HG03159 (cell line): ENCODE data around the gene TPP1.

Source experiments
- ATAC-seq: cut with Tn5 transposase; IDR thresholded peaks from one replicate; pipeline ENCODE4 v1.9.1; 2021; ENCODE audit warnings: mild to moderate bottlenecking, moderate library complexity; ENCODE audit not compliant: unreplicated experiment

The TPP1 gene

GRCh38 chr11:6629573-6629891 lies 10.3 kb upstream of the TPP1 start:
- no peak for ATAC-seq

DNA sequence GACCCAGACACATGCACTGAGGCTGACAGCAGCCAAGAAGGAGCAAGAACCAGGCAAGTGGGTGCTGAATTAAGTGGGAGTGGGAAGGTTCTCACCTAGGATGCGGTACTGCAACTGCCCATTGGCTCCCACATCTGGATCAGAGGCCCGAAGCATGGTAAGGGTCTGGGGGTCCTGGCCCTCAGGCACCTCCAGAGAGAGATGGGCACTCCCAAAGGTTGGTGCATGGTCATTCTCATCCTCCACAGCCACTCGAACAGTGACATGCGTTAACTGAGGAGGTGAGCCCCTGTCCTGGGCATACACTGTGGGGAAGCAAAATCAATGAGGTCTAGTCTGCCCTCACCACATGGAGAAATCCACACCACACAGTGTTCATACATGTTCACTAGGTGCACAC lies 9.3 kb upstream of the TPP1 start:
- no peak for ATAC-seq

- ATAC-seq = peak; percentile 82
Observed at GRCh38 chr11:6627762-6628241, 8.6 kb upstream of the TPP1 start.

- ATAC-seq = no peak
Observed at GRCh38 chr11:6626971-6627761, 7.9 kb upstream of the TPP1 start.

DNA sequence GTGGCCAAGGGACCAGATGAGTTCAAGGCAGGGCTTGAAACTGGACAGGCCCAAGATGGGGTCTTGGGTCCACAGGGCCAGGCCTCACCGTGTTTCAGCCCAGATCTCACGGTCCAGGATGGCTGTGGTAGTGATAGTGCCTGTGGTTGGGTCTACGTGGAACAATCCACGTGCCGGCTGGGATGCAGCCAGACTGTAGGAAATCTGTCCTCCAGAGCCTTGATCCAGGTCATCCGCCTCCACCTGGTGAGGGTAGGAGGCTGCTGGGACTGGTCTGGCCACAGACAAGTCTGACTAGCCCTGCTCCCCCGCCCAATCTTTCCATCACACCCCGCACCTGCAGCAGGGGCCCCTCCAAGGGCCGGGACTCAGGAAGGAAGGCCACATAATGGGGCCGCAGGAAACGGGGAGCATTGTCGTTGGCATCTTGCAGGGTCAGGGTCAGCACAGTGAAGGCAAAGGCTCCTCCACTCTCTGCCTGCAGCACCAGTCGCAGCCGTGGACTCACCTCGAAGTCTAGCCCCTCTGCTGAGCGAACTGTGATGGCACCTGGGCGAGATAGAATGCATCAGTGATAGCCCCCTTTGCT lies 6.7 kb upstream of the TPP1 start:
- no peak for ATAC-seq

- no peak for ATAC-seq
Observed at GRCh38 chr11:6625156-6625831, 6.1 kb upstream of the TPP1 start.

- no peak for ATAC-seq
Observed at GRCh38 chr11:6623391-6624363, 4.5 kb upstream of the TPP1 start.

GRCh38 chr11:6622261-6623171 lies 3.3 kb upstream of the TPP1 start:
- no peak for ATAC-seq

DNA sequence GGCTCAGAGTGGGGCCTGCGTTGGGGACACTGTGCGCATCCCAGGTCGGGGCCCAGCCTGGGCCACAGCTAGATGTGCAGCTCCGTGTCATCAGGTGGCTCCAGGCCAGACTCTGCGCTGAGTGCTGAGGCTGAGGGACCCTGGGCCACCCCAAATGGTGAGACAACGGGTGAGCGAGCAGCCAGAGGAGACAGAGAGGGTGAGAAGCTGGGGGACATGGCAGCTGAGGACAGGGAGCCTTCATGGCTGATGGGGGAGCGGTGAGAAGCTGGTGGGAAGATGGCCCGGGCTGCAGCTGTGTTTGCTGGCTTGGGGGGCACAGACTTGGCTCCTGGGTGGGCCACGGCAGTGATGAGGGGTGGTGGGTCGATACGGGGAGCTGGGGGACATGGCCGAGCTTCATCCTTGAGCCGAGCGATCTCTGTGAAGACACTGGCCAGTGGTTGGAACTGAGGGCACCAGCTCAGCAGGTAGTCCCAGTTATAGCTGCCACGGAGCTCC lies 2.5 kb upstream of the TPP1 start:
- ATAC-seq = no peak

DNA sequence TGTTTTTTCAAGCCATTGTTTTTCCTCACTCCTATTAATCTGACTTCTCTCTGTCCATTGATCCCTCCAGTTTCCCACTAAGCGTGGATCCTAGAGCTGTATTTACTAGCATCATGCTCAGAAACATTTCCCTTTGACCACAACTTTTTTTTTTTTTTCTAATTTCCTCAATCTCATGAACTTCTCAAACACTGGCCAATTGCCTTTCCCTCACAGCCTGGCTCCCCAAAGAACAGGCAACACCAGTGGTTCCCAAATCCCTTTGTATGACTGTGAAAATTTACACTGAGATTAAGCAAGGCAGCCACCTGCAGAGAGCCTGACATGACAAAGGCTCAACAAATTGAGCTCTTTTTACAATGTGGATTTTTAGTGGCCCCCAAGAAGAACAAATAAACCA lies 1.4 kb upstream of the TPP1 start:
- no peak for ATAC-seq

- ATAC-seq = no peak
Observed at GRCh38 chr11:6618117-6619003, 862 bp downstream of the TPP1 start.

- ATAC-seq = no peak
Observed at GRCh38 chr11:6617315-6617781, 1.9 kb downstream of the TPP1 start.

GRCh38 chr11:6616596-6617250 lies 2.5 kb downstream of the TPP1 start:
- ATAC-seq = no peak

GRCh38 chr11:6615882-6616585 lies 3.2 kb downstream of the TPP1 start:
- ATAC-seq = no peak

DNA sequence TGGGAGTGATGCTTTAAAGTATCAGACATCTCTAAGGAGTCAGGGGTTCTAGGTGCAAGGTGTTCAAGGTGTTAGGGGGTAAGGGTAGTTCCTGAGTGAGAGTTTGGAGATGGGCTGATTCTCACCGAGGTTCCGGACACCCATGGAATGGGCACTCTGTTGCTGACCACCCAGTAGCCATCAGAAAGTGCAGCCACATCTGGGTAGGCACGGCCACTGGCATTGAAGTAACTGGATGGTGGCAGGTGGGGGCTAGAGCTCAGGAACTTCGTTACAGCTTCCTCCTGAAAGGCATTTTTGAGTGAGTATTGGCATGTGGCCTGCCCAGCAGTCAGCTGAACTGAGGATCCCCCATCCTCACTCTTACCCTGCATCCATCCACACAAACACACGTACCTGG lies 4.2 kb downstream of the TPP1 start:
- no peak for ATAC-seq

DNA sequence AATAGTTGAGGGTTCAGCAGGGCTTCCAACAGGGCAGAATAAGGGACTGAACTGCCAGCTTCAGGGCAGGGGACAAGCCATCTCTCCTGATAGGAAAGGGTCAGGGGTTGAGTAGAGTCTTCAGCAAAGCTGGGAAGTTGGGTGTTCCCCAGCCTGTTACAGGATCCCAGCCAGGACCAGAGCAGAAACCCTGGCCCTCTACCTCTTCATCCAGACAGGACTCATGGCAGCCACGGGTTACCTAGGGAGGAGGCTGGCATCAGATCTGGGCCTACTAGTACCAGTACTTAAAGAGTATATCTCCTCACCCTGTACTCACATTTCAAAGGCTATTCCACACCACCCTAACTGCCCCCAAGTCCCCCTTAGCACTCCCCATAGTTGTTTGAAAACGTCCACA lies 4.8 kb downstream of the TPP1 start:
- ATAC-seq = no peak

- ATAC-seq = no peak
Observed at GRCh38 chr11:6613496-6613895, 5.7 kb downstream of the TPP1 start.
